Measurements from ENCODE around the gene LLGL1.
A peak's percentile ranks its signal among the peaks of the same experiment; 100 is the strongest.

Gene LLGL1

DNA sequence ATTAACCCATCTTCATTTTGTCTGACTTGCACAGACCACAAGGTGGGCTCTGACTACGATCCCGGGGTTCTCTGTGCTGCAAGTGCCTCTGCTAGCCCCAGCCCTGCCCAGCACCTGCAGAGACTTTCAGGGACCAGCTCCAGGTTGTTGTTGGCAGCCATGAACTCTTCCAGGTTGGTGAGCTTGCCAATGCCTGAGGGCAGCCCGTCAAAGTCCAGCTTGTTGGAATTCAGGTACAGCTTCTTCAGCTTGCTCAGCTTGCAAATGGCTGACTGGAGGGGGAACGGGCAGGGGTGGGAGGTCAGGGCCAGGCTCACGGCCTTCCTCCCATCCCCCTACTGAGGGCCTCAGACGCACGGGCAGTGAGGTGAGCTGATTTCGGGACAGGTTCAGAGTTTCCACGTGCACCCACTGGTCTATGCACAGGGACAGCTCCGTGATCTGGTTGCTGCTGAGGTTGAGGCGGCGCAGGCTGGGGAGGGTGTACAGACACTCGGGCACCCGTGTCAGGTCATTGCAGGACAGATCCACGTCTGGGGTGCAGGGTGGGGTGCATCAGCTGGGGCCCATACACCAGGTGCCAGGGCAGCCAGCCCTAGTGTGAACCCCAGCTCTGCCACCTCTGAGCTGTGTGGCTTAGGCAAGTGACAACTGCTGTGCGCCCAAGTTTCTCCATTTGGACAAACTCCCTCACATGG is 27.9 kb downstream of the LLGL1 start:
- Mint-ChIP-seq H3K9me3 (no peaks in the 10 kb centered on the region), H3K27me3 (ENCODE audit: low read depth) (no peaks in the 10 kb centered on the region), H3K4me3 (no peak overlapping the region), H3K27ac (no peak overlapping the region), H3K36me3 (ENCODE audit: low read depth) (peaks cover 32% of the 10 kb centered on the region), H3K4me1 (peaks cover 11% of the 10 kb centered on the region)
- TF ChIP-seq, protein P1, sequence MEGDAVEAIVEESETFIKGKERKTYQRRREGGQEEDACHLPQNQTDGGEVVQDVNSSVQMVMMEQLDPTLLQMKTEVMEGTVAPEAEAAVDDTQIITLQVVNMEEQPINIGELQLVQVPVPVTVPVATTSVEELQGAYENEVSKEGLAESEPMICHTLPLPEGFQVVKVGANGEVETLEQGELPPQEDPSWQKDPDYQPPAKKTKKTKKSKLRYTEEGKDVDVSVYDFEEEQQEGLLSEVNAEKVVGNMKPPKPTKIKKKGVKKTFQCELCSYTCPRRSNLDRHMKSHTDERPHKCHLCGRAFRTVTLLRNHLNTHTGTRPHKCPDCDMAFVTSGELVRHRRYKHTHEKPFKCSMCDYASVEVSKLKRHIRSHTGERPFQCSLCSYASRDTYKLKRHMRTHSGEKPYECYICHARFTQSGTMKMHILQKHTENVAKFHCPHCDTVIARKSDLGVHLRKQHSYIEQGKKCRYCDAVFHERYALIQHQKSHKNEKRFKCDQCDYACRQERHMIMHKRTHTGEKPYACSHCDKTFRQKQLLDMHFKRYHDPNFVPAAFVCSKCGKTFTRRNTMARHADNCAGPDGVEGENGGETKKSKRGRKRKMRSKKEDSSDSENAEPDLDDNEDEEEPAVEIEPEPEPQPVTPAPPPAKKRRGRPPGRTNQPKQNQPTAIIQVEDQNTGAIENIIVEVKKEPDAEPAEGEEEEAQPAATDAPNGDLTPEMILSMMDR (IDR thresholded peaks at IDR 0.05; ENCODE audit: unreplicated experiment in 3 of 3), result no peak

- Mint-ChIP-seq H3K9me3 (no peaks in the 10 kb centered on the region), H3K4me1 (peaks cover 9% of the 10 kb centered on the region), H3K36me3 (ENCODE audit: low read depth) (peaks cover 27% of the 10 kb centered on the region), H3K27me3 (ENCODE audit: low read depth) (no peaks in the 10 kb centered on the region), H3K4me3 (peak overlapping the region in 2 of 3 experiments; percentile 34 to 43), H3K27ac (no peak overlapping the region)
- TF ChIP-seq, protein P1 (IDR thresholded peaks at IDR 0.05; ENCODE audit: unreplicated experiment in 3 of 3), result no peak
Measured at GRCh38 chr17:18253947-18254821, 28.7 kb downstream of the LLGL1 start.

- H3K4me3 Mint-ChIP-seq, result peak overlapping the region; percentile 46 to 69 (median 54)
- H3K4me1 Mint-ChIP-seq, result peaks cover 15% of the 10 kb centered on the region
- H3K36me3 Mint-ChIP-seq (ENCODE audit: low read depth), result peaks cover 23% of the 10 kb centered on the region
- no peak overlapping the region for H3K27ac Mint-ChIP-seq
- TF ChIP-seq, protein P1 (IDR thresholded peaks at IDR 0.05; ENCODE audit: unreplicated experiment in 3 of 3), result no peak
- H3K27me3 Mint-ChIP-seq (ENCODE audit: low read depth), result no peaks in the 10 kb centered on the region
- H3K9me3 Mint-ChIP-seq, result no peaks in the 10 kb centered on the region
Measured at GRCh38 chr17:18254888-18255649, 29.6 kb downstream of the LLGL1 start.

GRCh38 chr17:18256351-18256750 is 30.9 kb downstream of the LLGL1 start:
- Mint-ChIP-seq H3K9me3 (no peaks in the 10 kb centered on the region), H3K4me3 (peak overlapping the region; percentile 27 to 63 (median 54)), H3K27me3 (ENCODE audit: low read depth) (no peaks in the 10 kb centered on the region), H3K36me3 (ENCODE audit: low read depth) (peaks cover 12% of the 10 kb centered on the region), H3K27ac (no peak overlapping the region), H3K4me1 (peaks cover 18% of the 10 kb centered on the region)
- TF ChIP-seq, protein P1 (IDR thresholded peaks at IDR 0.05; ENCODE audit: unreplicated experiment in 3 of 3), result no peak

- Mint-ChIP-seq H3K9me3 (no peaks in the 10 kb centered on the region), H3K27me3 (ENCODE audit: low read depth) (no peaks in the 10 kb centered on the region), H3K4me1 (peaks cover 18% of the 10 kb centered on the region), H3K36me3 (ENCODE audit: low read depth) (peaks cover 8% of the 10 kb centered on the region), H3K27ac (peak overlapping the region in 1 of 3 experiments; percentile 89), H3K4me3 (peak overlapping the region; percentile 93 to 97 (median 94))
- TF ChIP-seq, protein P1 (IDR thresholded peaks at IDR 0.05; ENCODE audit: unreplicated experiment in 3 of 3), result no peak
Measured at GRCh38 chr17:18256776-18257175, 31.3 kb downstream of the LLGL1 start.

Data from nephron (organoid).